H54 (cell line): ENCODE data around the gene NMNAT3.

Experiments
- DNase-seq: peaks from one replicate; pipeline ENCODE4 v3.0.0; 2011; ENCODE audit warnings: low spot score, mixed read lengths; ENCODE audit not compliant: insufficient read length
- FAIRE-seq: peaks from 3 replicates; lab custom pipeline; 2011; peaks lifted over from hg19 to GRCh38; lab: Jason Lieb, UNC
- POLR2A ChIP-seq: IDR thresholded peaks from 2 replicates; pipeline ENCODE4 v1.6.1; 2011; ENCODE audit warnings: low read depth, mild to moderate bottlenecking, low read length

NMNAT3 gene

GRCh38 chr3:139571711-139572110 is 106.1 kb downstream of the NMNAT3 start:
- TF ChIP-seq POLR2A = no peak
- DNase-seq = no peak
- FAIRE-seq = no peak

- no peak for FAIRE-seq
These were observed 113.4 kb downstream of the NMNAT3 start for GRCh38 chr3:139564294-139564861.

GRCh38 chr3:139561959-139562676 is 115.7 kb downstream of the NMNAT3 start:
- DNase-seq (peak; percentile 27), FAIRE-seq (peak; percentile 45)
- TF ChIP-seq POLR2A = no peak

More at GRCh38 chr3:139564294-139564861, 113.4 kb downstream of the NMNAT3 start:
- DNase-seq = no peak
- TF ChIP-seq POLR2A = no peak

GRCh38 chr3:139561255-139561817 is 116.4 kb downstream of the NMNAT3 start:
- no peak for DNase-seq
- TF ChIP-seq POLR2A = no peak
- no peak for FAIRE-seq

- FAIRE-seq (no peak), DNase-seq (no peak)
- no peak for TF ChIP-seq POLR2A
These were observed 117.4 kb downstream of the NMNAT3 start for GRCh38 chr3:139560411-139560810.

- DNase-seq (no peak), FAIRE-seq (peak; percentile 53)
- TF ChIP-seq POLR2A = no peak
These were observed 118.2 kb downstream of the NMNAT3 start for GRCh38 chr3:139559541-139559940.

GRCh38 chr3:139558351-139559266 is 119.2 kb downstream of the NMNAT3 start:
- FAIRE-seq = no peak
- TF ChIP-seq POLR2A = no peak
- no peak for DNase-seq

- no peak for FAIRE-seq
- no peak for DNase-seq
- TF ChIP-seq POLR2A = no peak
These were observed 120.7 kb downstream of the NMNAT3 start for GRCh38 chr3:139557041-139557440.

- TF ChIP-seq POLR2A = no peak
- no peak for FAIRE-seq
- DNase-seq = no peak
These were observed 122.5 kb downstream of the NMNAT3 start for GRCh38 chr3:139555249-139555648.

GRCh38 chr3:139554628-139555027 is 123.1 kb downstream of the NMNAT3 start:
- DNase-seq (no peak), FAIRE-seq (no peak)
- TF ChIP-seq POLR2A = no peak

GRCh38 chr3:139552632-139553365 is 125.0 kb downstream of the NMNAT3 start:
- FAIRE-seq (no peak), DNase-seq (no peak)
- no peak for TF ChIP-seq POLR2A

GRCh38 chr3:139548801-139549200 is 129.0 kb downstream of the NMNAT3 start:
- DNase-seq (no peak), FAIRE-seq (no peak)
- TF ChIP-seq POLR2A = no peak

GRCh38 chr3:139547666-139548065 is 130.1 kb downstream of the NMNAT3 start:
- no peak for TF ChIP-seq POLR2A
- no peak for DNase-seq
- FAIRE-seq = no peak
